Neuronal stem cell (in vitro differentiated cells): ENCODE data around the gene MATR3.
"Not testable (repeated sequence)": the region's sequence is repeated elsewhere in the genome, so short reads cannot be mapped to it uniquely, and the experiment has no call there.

Source experiments
- DNase-seq: peaks from one replicate; pipeline ENCODE4 v3.0.0-alpha.2; 2013; ENCODE audit warnings: low spot score
- H2AFZ ChIP-seq: one replicate; pipeline ENCODE4 v1.6.1; 2013; ENCODE audit warnings: mild to moderate bottlenecking, low read length, inconsistent platforms
- H2AK5ac ChIP-seq: 2 replicates; pipeline ENCODE4 v1.6.1; 2013; ENCODE audit warnings: low read depth, mild to moderate bottlenecking, inconsistent platforms, low read length, moderate library complexity, mixed read lengths
- H2BK120ac ChIP-seq: 2 replicates; pipeline ENCODE4 v1.6.1; 2013; ENCODE audit warnings: low read depth, mild to moderate bottlenecking, inconsistent platforms, low read length, moderate library complexity, mixed read lengths
- H2BK12ac ChIP-seq: one replicate; pipeline ENCODE4 v1.6.1; 2013; ENCODE audit warnings: low read length, inconsistent platforms
- H2BK15ac ChIP-seq: 2 replicates; pipeline ENCODE4 v1.6.1; 2013; ENCODE audit warnings: mild to moderate bottlenecking, low read length, inconsistent platforms, mixed read lengths
- H2BK5ac ChIP-seq: one replicate; pipeline ENCODE4 v1.6.1; 2013; ENCODE audit warnings: inconsistent platforms, mild to moderate bottlenecking, low read length, moderate library complexity
- H3K14ac ChIP-seq: one replicate; pipeline ENCODE4 v1.6.1; 2013; ENCODE audit warnings: low read length, inconsistent platforms
- H3K18ac ChIP-seq: 2 replicates; pipeline ENCODE4 v1.6.1; 2013; ENCODE audit warnings: low read length, inconsistent platforms
- H3K23ac ChIP-seq: 2 replicates; pipeline ENCODE4 v1.6.1; 2013; ENCODE audit warnings: low read depth, mild to moderate bottlenecking, mixed read lengths, low read length, inconsistent platforms; ENCODE audit not compliant: poor library complexity
- H3K27ac ChIP-seq: replicated peaks from 3 replicates; pipeline ENCODE4 v1.5.1; 2013; ENCODE audit warnings: low read length, inconsistent platforms
- H3K27me3 ChIP-seq, 3 experiments: 2 replicates each; pipeline ENCODE4 v1.6.1; 2013; ENCODE audit warnings: low read length in 3 of 3, mild to moderate bottlenecking in 2 of 3, inconsistent platforms in 1 of 3, low read depth in 1 of 3, mixed read lengths in 1 of 3, moderate library complexity in 1 of 3; ENCODE audit not compliant: control insufficient read depth in 3 of 3, insufficient read depth in 3 of 3
- H3K36me3 ChIP-seq, 2 donors: replicated peaks in 1 of 2; 2 replicates each; pipeline ENCODE4 v1.6.1; 2013; ENCODE audit warnings: low read length in 2 of 2; ENCODE audit not compliant: control insufficient read depth in 2 of 2, insufficient read depth in 2 of 2
- H3K4ac ChIP-seq: 2 replicates; pipeline ENCODE4 v1.6.1; 2013; ENCODE audit warnings: inconsistent platforms, mild to moderate bottlenecking, low read length, moderate library complexity
- H3K4me1 ChIP-seq, 2 donors: 1 replicate in 1 of 2; 2 replicates in 1 of 2; pipeline ENCODE4 v1.6.1; 2013; ENCODE audit warnings: low read length in 2 of 2, low read depth in 1 of 2; ENCODE audit not compliant: control insufficient read depth in 2 of 2, insufficient read depth in 1 of 2
- H3K4me2 ChIP-seq: one replicate; pipeline ENCODE4 v1.6.1; 2013; ENCODE audit warnings: mild to moderate bottlenecking, low read length, inconsistent platforms; ENCODE audit not compliant: insufficient read depth, poor library complexity, severe bottlenecking
- H3K4me3 ChIP-seq, 2 donors: 2 replicates each; pipeline ENCODE4 v1.5.1; 2013; ENCODE audit warnings: low read length in 2 of 2, mild to moderate bottlenecking in 2 of 2, inconsistent platforms in 1 of 2, moderate library complexity in 1 of 2
- H3K79me1 ChIP-seq: one replicate; pipeline ENCODE4 v1.6.1; 2013; ENCODE audit warnings: low read depth, mild to moderate bottlenecking, inconsistent platforms, low read length, moderate library complexity
- H3K9ac ChIP-seq: one replicate; pipeline ENCODE4 v1.6.1; 2013; ENCODE audit warnings: mild to moderate bottlenecking, low read depth, low read length, inconsistent platforms; ENCODE audit not compliant: poor library complexity
- H3K9me3 ChIP-seq, 2 donors: replicated peaks in 1 of 2; 2 replicates each; pipeline versions ENCODE3 to v1.6.1; 2013; ENCODE audit warnings: low read length in 2 of 2, mild to moderate bottlenecking in 2 of 2, inconsistent platforms in 1 of 2, low read depth in 1 of 2, mixed read lengths in 1 of 2, moderate library complexity in 1 of 2; ENCODE audit not compliant: control insufficient read depth in 2 of 2, insufficient read depth in 1 of 2
- H4K8ac ChIP-seq: one replicate; pipeline ENCODE4 v1.6.1; 2013; ENCODE audit warnings: low read depth, mild to moderate bottlenecking, inconsistent platforms, low read length, moderate library complexity
- H4K91ac ChIP-seq: one replicate; pipeline ENCODE4 v1.6.1; 2013; ENCODE audit warnings: low read length, low read depth, mild to moderate bottlenecking, inconsistent platforms; ENCODE audit not compliant: poor library complexity
- WGBS, 2 donors: extraction: QIAGEN DNeasy Blood & Tissue Kit; methylation state at CpG; one replicate each; pipeline ENCODE4 v1.1.7; 2013; ENCODE audit warnings: missing lambda C conversion rate in 2 of 2, mixed read lengths in 1 of 2; ENCODE audit not compliant: insufficient read length in 2 of 2, insufficient replicate concordance in 1 of 2; ENCODE audit errors: extremely low coverage in 2 of 2; 5-methylcytosine and 5-hydroxymethylcytosine counted together

MATR3 gene

GRCh38 chr5:139268364-139269202 lies 25.0 kb upstream of the MATR3 start:
- Histone ChIP-seq H3K27ac (no peak overlapping the region), H2AFZ (peak overlapping the region; percentile 54), H3K4me3 (no peak overlapping the region), H2AK5ac (no peak overlapping the region), H3K18ac (no peak overlapping the region), H3K9me3 (no peaks in the 10 kb centered on the region), H2BK15ac (no peak overlapping the region), H3K36me3 (no peaks in the 10 kb centered on the region), H3K4me2 (no peak overlapping the region), H4K8ac (no peak overlapping the region), H3K4me1 (peaks cover 3 to 14% of the 10 kb centered on the region in 2 donors), H4K91ac (no peak overlapping the region), H3K4ac (no peak overlapping the region), H3K14ac (no peak overlapping the region), H3K9ac (no peak overlapping the region), H3K79me1 (peaks cover 2% of the 10 kb centered on the region), H3K23ac (no peak overlapping the region), H2BK5ac (no peak overlapping the region), H3K27me3 (no peaks in the 10 kb centered on the region), H2BK120ac (no peak overlapping the region), H2BK12ac (no peak overlapping the region)
- no peak for DNase-seq
- no CpG with 5 or more reads among the region's 5 CpGs for WGBS, 2 donors

- H2AK5ac ChIP-seq, H3K18ac ChIP-seq, H2BK12ac ChIP-seq, H3K79me1 ChIP-seq, H3K14ac ChIP-seq, H2AFZ ChIP-seq, H2BK15ac ChIP-seq, H3K4me3 ChIP-seq, H3K9ac ChIP-seq, H3K27me3 ChIP-seq, H3K23ac ChIP-seq, H4K8ac ChIP-seq, H3K36me3 ChIP-seq, H3K4me2 ChIP-seq, H2BK5ac ChIP-seq, DNase-seq, H3K9me3 ChIP-seq, H4K91ac ChIP-seq, H3K4ac ChIP-seq, H3K27ac ChIP-seq, H2BK120ac ChIP-seq: not testable (repeated sequence)
- H3K4me1 ChIP-seq = peaks cover 6 to 20% of the 10 kb centered on the region in 2 donors
- WGBS, 2 donors = no CpG with 5 or more reads among the region's 2 CpGs
Observed at GRCh38 chr5:139270718-139271117, 22.8 kb upstream of the MATR3 start.

GRCh38 chr5:139271201-139272027 lies 22.1 kb upstream of the MATR3 start:
- no peak overlapping the region for H4K91ac ChIP-seq
- H3K18ac ChIP-seq = no peak overlapping the region
- no peak overlapping the region for H3K23ac ChIP-seq
- peaks cover 2 to 10% of the 10 kb centered on the region in 2 donors for H3K36me3 ChIP-seq
- no peak overlapping the region for H2AK5ac ChIP-seq
- H3K14ac ChIP-seq = no peak overlapping the region
- H3K4me1 ChIP-seq = peaks cover 10 to 22% of the 10 kb centered on the region in 2 donors
- H3K4me2 ChIP-seq = no peak overlapping the region
- H2BK5ac ChIP-seq = no peak overlapping the region
- H3K27ac ChIP-seq = no peak overlapping the region
- no peaks in the 10 kb centered on the region for H3K27me3 ChIP-seq
- no peak overlapping the region for H2AFZ ChIP-seq
- H3K9me3 ChIP-seq = no peaks in the 10 kb centered on the region
- no peak overlapping the region for H3K4me3 ChIP-seq
- H4K8ac ChIP-seq = no peak overlapping the region
- no peak overlapping the region for H3K4ac ChIP-seq
- no peak overlapping the region for H2BK15ac ChIP-seq
- H2BK120ac ChIP-seq = no peak overlapping the region
- no peak overlapping the region for H3K9ac ChIP-seq
- H2BK12ac ChIP-seq = no peak overlapping the region
- DNase-seq = no peak
- no CpG with 5 or more reads among the region's 4 CpGs for WGBS, 2 donors
- peaks cover 3% of the 10 kb centered on the region for H3K79me1 ChIP-seq
